SJSA1 (cell line): ENCODE results near the gene ACIN1. TPM values are rescaled to one million over a fixed set of nuclear protein-coding genes. Genes with fewer than 3 reads are reported as not detected.
"Not testable (repeated sequence)": the region's sequence is repeated elsewhere in the genome, so short reads cannot be mapped to it uniquely, and the experiment has no call there.

Experiments
- DNase-seq, 2 experiments: peaks; one replicate each; pipeline ENCODE4 v3.0.0-alpha.2; 2015 to 2020; ENCODE audit warnings: low spot score in 2 of 2, low read depth in 1 of 2
- H3K27ac ChIP-seq: fragments of 250-450 bp; sonication (Bioruptor Pico); 2 replicates; pipeline ENCODE4 v1.5.1; 2020; ENCODE audit warnings: mild to moderate bottlenecking, moderate library complexity
- H3K27me3 ChIP-seq: fragments of 250-450 bp; sonication (Bioruptor Pico); replicated peaks from 2 replicates; pipeline ENCODE4 v1.5.1; 2020; ENCODE audit warnings: mild to moderate bottlenecking, moderate library complexity
- H3K36me3 ChIP-seq: fragments of 250-450 bp; sonication (Bioruptor Pico); 2 replicates; pipeline ENCODE4 v1.5.1; 2020; ENCODE audit warnings: mild to moderate bottlenecking
- H3K4me1 ChIP-seq: fragments of 250-450 bp; sonication (Bioruptor Pico); replicated peaks from 2 replicates; pipeline ENCODE4 v1.6.1; 2021; ENCODE audit warnings: mild to moderate bottlenecking
- H3K4me3 ChIP-seq: fragments of 250-450 bp; sonication (Bioruptor Pico); 2 replicates; pipeline ENCODE4 v1.5.1; 2020; ENCODE audit warnings: mild to moderate bottlenecking
- H3K9me3 ChIP-seq: fragments of 250-450 bp; sonication (Bioruptor Pico); replicated peaks from 2 replicates; pipeline ENCODE4 v1.5.1; 2020; ENCODE audit warnings: mild to moderate bottlenecking
- total RNA-seq: library from RNA; depleted of rRNA; stranded (reverse); fragments of >200 nt; shearing (Covaris generic); gene quantifications from 2 replicates; pipeline ENCODE4 v1.2.3, GENCODE V29; 2014

Gene ACIN1
- total RNA-seq, 1 experiment from 2014 or later = 68.2 TPM

- H3K4me1 ChIP-seq = peaks cover 28% of the 10 kb centered on the region
- H3K27ac ChIP-seq = no peak within 1 kb of the TSS
- H3K9me3 ChIP-seq = no peaks in the 10 kb centered on the region
- no peak within 1 kb of the TSS for H3K4me3 ChIP-seq
- H3K36me3 ChIP-seq = no peaks in the 10 kb centered on the region
- no peaks in the 10 kb centered on the region for H3K27me3 ChIP-seq
- DNase-seq = no peak
These were observed 23.8 kb upstream of the ACIN1 start, which contains the start of gene CEBPE for GRCh38 chr14:23118506-23119362. TSS of gene CEBPE (minus strand) at chr14:23119255. CDS start at chr14:23119091, 164 bp downstream.

DNA sequence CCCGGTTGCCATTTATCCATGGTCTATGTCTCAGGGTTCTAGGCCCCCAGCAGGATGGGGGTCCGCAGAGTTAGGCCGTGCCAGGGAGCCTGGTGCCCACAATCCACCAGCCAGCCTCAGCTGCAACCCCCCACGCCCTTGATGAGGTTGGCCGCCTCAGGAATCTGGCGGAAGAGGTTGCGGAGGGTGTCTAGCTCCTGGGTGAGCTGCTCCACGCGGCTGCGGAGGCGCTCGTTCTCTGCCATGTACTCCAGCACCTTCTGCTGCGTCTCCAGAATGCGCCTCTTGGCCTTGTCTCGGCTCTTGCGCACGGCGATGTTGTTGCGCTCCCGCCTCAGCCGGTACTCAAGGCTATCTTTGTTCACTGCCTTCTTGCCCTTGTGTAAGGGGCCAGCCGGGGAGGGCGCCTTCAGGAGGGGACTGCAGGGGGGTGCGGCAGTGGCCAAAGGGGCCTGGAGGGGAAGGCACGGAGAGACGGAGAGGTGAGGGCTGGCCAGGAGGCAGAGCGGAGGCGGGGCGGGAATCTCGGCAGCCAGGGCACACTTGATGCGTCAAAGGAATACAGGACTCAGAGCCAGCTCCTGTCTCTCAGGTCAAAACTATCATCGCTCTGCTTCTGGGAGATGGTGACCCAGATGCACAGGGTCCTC is 22.6 kb upstream of the ACIN1 start:
- peaks cover 28% of the 10 kb centered on the region for H3K4me1 ChIP-seq
- no peak overlapping the region for H3K27ac ChIP-seq
- no peaks in the 10 kb centered on the region for H3K27me3 ChIP-seq
- H3K9me3 ChIP-seq = no peaks in the 10 kb centered on the region
- DNase-seq = no peak
- no peaks in the 10 kb centered on the region for H3K36me3 ChIP-seq
- no peak overlapping the region for H3K4me3 ChIP-seq

DNA sequence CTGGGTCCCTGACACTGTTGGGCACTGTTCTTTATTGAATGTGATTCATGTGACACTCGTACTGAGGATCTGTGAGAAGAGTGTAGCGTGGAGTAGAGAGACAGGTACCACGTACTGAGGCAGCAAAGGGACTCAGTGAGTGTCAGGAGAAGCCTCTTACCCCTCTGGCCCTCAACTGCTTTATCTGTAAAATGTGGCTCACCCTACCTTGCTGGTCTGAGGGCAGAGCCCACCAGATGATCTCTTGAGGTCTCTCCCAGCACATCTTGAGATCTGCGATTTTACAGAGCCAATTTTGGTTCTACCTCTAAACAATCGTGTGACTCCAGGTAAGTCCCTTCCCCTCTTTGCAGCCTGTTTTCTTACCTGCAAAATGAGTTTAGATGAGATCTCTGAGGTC is 21.0 kb upstream of the ACIN1 start:
- H3K4me1 ChIP-seq = peaks cover 21% of the 10 kb centered on the region
- DNase-seq = no peak

GRCh38 chr14:23115039-23115731 is 20.2 kb upstream of the ACIN1 start:
- peak; percentile 85 to 89 for DNase-seq
- no peak overlapping the region for H3K4me3 ChIP-seq
- H3K27ac ChIP-seq = peak overlapping the region; percentile 76
- H3K27me3 ChIP-seq = no peaks in the 10 kb centered on the region
- peaks cover 20% of the 10 kb centered on the region for H3K4me1 ChIP-seq
- H3K36me3 ChIP-seq = no peaks in the 10 kb centered on the region
- no peaks in the 10 kb centered on the region for H3K9me3 ChIP-seq

More for the DNA sequence above, 21.0 kb upstream of the ACIN1 start:
- Histone ChIP-seq H3K27ac (peak overlapping the region; percentile 76; the same call in 1 of the 2 replicates), H3K27me3 (no peaks in the 10 kb centered on the region), H3K9me3 (no peaks in the 10 kb centered on the region), H3K36me3 (no peaks in the 10 kb centered on the region), H3K4me3 (no peak overlapping the region)

- Histone ChIP-seq H3K27ac (peak overlapping the region; percentile 76), H3K36me3 (no peaks in the 10 kb centered on the region), H3K27me3 (peaks cover 5% of the 10 kb centered on the region), H3K4me3 (no peak overlapping the region), H3K9me3 (no peaks in the 10 kb centered on the region), H3K4me1 (peaks cover 20% of the 10 kb centered on the region)
- no peak for DNase-seq
These were observed 19.7 kb upstream of the ACIN1 start for GRCh38 chr14:23114669-23115038.

- peaks cover 7% of the 10 kb centered on the region for H3K27me3 ChIP-seq
These were observed 19.2 kb upstream of the ACIN1 start for GRCh38 chr14:23114120-23114458.

GRCh38 chr14:23113431-23114119 is 18.6 kb upstream of the ACIN1 start:
- no peak for DNase-seq
- H3K4me3 ChIP-seq = no peak overlapping the region
- H3K4me1 ChIP-seq = peaks cover 20% of the 10 kb centered on the region
- no peak overlapping the region for H3K27ac ChIP-seq
- H3K36me3 ChIP-seq = no peaks in the 10 kb centered on the region
- peaks cover 7% of the 10 kb centered on the region for H3K27me3 ChIP-seq
- no peaks in the 10 kb centered on the region for H3K9me3 ChIP-seq

More at GRCh38 chr14:23114120-23114458, 19.2 kb upstream of the ACIN1 start:
- Histone ChIP-seq H3K4me1 (peaks cover 20% of the 10 kb centered on the region), H3K4me3 (no peak overlapping the region), H3K36me3 (no peaks in the 10 kb centered on the region), H3K9me3 (no peaks in the 10 kb centered on the region), H3K27ac (no peak overlapping the region)
- no peak for DNase-seq

DNA sequence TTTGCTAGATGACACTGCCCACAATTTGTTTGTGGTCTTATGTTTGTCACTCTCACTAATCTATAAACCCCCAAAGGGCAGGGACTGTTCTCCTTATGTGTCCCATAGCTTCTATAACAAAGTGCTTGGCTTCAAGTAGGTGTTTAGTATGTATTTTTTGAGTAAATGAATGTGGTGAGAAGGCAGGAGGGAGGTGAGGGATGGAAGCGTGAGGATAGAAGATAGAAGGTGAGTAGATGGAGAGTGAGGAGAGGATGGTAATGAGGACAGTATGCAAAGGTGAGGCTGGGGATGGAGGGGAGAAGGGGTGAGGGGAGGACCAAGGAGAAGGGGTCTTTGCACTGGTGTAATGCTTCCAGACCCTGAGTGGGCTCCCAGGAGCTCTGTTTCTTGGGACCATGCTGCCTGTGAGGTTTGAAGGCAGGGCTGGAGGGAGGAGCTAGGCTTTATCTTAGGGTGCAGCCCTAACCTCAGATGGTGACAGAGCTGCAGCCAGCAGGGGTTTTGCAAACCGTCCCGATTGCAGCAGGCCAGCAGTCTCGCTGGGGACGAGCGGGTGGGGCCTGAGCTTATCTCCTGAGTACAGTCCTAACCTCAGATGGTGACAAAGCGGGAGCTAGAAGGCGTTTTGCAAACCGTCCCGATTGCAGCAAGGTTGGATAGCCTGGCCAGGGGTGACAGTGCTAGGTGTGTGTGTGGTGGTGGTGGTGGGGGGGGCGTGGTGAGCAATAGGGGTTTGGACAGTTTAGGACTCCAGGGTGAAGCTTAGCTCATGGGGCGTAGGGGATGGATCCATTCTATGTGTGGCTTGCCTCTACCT is 17.6 kb upstream of the ACIN1 start:
- H3K4me1 ChIP-seq = peaks cover 20% of the 10 kb centered on the region
- H3K27me3 ChIP-seq = peaks cover 7% of the 10 kb centered on the region
- H3K9me3 ChIP-seq = no peaks in the 10 kb centered on the region
- DNase-seq = no peak
- H3K27ac ChIP-seq = no peak overlapping the region
- H3K4me3 ChIP-seq = no peak overlapping the region
- H3K36me3 ChIP-seq = no peaks in the 10 kb centered on the region

DNA sequence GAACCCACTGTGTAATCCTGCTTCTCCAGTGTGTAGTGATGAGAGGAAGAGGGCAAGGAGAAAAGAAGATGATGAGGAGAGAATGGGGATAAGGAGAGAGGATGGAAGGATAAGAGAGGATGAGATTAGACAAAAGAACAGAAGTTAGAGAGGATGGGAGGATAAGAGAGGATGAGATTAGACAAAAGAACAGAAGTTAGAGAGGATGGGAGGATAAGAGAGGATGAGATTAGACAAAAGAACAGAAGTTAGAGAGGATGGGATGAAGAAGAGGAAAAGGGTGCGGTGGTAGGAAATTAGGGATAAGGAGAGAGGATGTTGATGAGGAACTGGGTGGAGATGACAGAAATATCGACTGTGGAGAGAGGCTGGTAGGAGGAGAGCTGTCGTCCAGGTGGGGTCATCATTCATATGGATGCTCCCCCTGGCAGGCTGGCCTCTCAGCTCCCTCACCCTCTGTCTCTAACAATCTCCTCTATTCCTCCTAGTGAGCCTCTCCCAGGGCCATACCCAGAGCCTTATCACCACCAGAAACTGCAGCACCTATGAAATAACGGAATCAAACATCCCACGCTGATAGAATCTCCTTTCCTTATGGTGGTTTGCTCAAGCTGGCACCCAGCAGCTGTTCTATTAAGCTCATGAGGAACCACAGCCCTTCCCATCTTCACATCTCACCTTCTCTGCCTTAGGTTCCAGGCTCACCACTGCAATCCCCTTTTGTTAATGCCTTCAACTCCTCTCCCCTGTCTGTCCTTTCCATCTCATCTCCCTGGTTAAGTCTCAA is 15.8 kb upstream of the ACIN1 start:
- Histone ChIP-seq H3K36me3 (no peaks in the 10 kb centered on the region), H3K27me3 (peaks cover 7% of the 10 kb centered on the region), H3K27ac (no peak overlapping the region)

GRCh38 chr14:23109769-23110168 is 14.8 kb upstream of the ACIN1 start:
- Histone ChIP-seq H3K4me3 (no peak overlapping the region), H3K4me1 (peaks cover 9% of the 10 kb centered on the region), H3K27me3 (peaks cover 7% of the 10 kb centered on the region), H3K27ac (no peak overlapping the region), H3K36me3 (no peaks in the 10 kb centered on the region), H3K9me3 (no peaks in the 10 kb centered on the region)
- DNase-seq = no peak

More for the DNA sequence above, 15.8 kb upstream of the ACIN1 start:
- Histone ChIP-seq H3K4me3 (no peak overlapping the region), H3K4me1 (peaks cover 19% of the 10 kb centered on the region), H3K9me3 (no peaks in the 10 kb centered on the region)
- no peak for DNase-seq

DNA sequence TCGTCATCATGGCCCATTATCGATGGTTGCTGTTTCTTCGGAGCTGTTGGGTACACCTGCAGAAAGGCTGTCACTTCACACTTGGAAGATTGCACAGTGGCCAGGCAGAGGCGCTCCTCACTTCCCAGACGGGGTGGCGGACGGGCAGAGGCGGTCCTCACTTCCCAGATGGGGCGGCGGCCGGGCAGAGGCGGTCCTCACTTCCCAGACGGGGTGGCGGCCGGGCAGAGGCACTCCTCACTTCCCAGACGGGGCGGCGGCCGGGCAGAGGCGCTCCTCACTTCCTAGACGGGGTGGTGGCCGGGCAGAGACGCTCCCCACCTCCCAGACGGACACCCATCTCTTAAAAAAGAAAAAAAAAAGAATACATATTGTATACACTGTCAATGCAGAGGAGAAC is 13.2 kb upstream of the ACIN1 start:
- H3K36me3 ChIP-seq, H3K4me1 ChIP-seq, H3K9me3 ChIP-seq, DNase-seq, H3K4me3 ChIP-seq, H3K27me3 ChIP-seq, H3K27ac ChIP-seq: not testable (repeated sequence)

- H3K36me3 ChIP-seq, DNase-seq, H3K4me3 ChIP-seq, H3K4me1 ChIP-seq, H3K9me3 ChIP-seq, H3K27me3 ChIP-seq, H3K27ac ChIP-seq: not testable (repeated sequence)
These were observed 12.7 kb upstream of the ACIN1 start for GRCh38 chr14:23107620-23108019.
